ENCODE data around the gene PPP6R3. TPM values are rescaled to one million over a fixed set of nuclear protein-coding genes. Genes with fewer than 3 reads are reported as not detected.

Gene PPP6R3
- total RNA-seq, 1 donor from 2014 or later = 86.6 TPM

DNA sequence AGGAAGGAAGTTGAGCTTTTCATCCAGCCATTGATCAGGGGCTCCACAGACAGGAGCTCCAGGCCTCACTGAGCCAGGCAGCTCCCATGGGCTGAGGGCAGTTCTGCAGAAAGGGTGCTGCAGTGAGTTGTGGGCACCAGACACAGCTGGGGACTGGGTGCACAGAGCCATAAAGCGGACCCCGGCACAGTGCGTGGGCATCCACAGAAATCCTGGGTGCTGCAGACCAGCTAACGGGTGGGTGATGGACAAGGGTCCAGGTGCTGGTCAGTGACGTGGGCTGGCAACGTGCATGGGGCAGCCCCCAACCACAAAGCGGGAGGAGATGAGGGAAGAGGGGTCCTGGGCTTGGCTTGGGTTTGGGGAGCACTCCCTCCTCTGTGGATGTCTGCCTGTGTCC lies 204.4 kb downstream of the PPP6R3 start:
- H3K36me3 Mint-ChIP-seq (ENCODE audit: unreplicated experiment) = peaks cover 5% of the 10 kb centered on the region
- peaks cover 3% of the 10 kb centered on the region for H3K4me1 Mint-ChIP-seq (ENCODE audit: unreplicated experiment)
- no peak for DNase-seq (ENCODE audit: extremely low spot score, unreplicated experiment)
- TF ChIP-seq, protein P1, sequence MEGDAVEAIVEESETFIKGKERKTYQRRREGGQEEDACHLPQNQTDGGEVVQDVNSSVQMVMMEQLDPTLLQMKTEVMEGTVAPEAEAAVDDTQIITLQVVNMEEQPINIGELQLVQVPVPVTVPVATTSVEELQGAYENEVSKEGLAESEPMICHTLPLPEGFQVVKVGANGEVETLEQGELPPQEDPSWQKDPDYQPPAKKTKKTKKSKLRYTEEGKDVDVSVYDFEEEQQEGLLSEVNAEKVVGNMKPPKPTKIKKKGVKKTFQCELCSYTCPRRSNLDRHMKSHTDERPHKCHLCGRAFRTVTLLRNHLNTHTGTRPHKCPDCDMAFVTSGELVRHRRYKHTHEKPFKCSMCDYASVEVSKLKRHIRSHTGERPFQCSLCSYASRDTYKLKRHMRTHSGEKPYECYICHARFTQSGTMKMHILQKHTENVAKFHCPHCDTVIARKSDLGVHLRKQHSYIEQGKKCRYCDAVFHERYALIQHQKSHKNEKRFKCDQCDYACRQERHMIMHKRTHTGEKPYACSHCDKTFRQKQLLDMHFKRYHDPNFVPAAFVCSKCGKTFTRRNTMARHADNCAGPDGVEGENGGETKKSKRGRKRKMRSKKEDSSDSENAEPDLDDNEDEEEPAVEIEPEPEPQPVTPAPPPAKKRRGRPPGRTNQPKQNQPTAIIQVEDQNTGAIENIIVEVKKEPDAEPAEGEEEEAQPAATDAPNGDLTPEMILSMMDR (IDR thresholded peaks at IDR 0.05) = no peak
- peaks cover 56% of the 10 kb centered on the region for H3K27me3 Mint-ChIP-seq (ENCODE audit: unreplicated experiment)
- no peak overlapping the region for H3K27ac Mint-ChIP-seq (ENCODE audit: unreplicated experiment)
- no peak overlapping the region for H3K4me3 Mint-ChIP-seq (ENCODE audit: unreplicated experiment)
- no peaks in the 10 kb centered on the region for H3K9me3 Mint-ChIP-seq (ENCODE audit: unreplicated experiment)

Other genes starting within 250 kb of the PPP6R3 start
- gene KMT5B, start 247.5 kb upstream of the PPP6R3 start, total RNA-seq = 59.4 and 59.8 TPM in 2 replicates
- gene C11orf24, start 188.8 kb upstream of the PPP6R3 start, total RNA-seq = 70.1 and 80.9 TPM in 2 replicates
- gene LRP5, start 148.2 kb upstream of the PPP6R3 start, total RNA-seq = 162 and 179 TPM in 2 replicates
- gene GAL, start 223.8 kb downstream of the PPP6R3 start, total RNA-seq = not detected in 2 replicates